GM19397 (cell line): ENCODE results near the gene THSD4.
"Not testable (repeated sequence)": the region's sequence is repeated elsewhere in the genome, so short reads cannot be mapped to it uniquely, and the experiment has no call there.

Experiments
- ATAC-seq: cut with Tn5 transposase; IDR thresholded peaks from one replicate; pipeline ENCODE4 v1.9.1; 2021; ENCODE audit warnings: mild to moderate bottlenecking, moderate library complexity; ENCODE audit not compliant: unreplicated experiment

The THSD4 gene

DNA sequence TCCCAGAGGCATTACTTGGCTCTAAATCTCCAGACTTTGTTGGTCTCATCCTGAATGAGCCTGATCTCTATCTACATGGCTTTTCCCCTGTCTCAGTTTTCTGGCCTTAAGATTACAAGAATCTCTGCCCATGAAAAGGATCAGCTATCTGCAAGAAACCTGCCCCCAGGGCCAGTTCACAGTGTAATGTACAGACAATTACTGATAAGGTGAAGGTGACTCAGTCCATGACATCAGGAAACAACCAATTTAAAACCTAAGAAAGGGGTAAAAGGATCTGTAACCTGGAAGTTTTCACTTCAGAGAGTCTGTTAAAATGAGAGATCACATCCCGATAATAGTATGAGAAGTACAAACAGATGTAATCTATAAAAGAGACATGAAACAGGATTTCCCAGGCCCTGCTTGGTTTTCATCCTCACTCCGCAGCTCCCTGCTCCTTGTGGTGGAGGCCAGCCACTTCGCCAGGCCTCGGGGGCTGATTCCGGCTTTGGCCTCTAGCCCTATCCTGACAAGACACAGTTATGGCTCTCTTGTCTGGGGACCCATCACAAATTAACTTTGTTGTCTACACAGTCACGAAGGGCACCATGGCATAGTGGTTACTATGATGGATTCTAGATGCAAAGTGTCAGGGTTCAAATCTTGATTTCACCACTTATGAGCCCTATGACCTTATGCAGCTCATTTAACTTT lies 136.9 kb downstream of the THSD4 start:
- ATAC-seq, result no peak

DNA sequence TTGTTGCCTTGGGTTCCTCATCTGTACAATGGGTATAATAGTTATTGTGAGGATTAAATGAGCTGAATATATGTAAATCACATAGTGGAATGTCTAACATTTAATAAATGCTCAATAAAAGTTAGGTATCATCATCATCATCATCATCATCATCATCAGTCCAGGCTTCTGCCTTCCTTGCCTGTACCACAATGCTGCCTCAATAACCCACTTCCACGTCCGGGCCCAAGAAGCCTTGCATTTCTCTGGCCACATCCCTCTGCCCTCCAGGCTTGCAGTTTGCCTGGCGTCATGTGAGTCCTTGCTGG lies 137.4 kb downstream of the THSD4 start:
- ATAC-seq, result no peak

DNA sequence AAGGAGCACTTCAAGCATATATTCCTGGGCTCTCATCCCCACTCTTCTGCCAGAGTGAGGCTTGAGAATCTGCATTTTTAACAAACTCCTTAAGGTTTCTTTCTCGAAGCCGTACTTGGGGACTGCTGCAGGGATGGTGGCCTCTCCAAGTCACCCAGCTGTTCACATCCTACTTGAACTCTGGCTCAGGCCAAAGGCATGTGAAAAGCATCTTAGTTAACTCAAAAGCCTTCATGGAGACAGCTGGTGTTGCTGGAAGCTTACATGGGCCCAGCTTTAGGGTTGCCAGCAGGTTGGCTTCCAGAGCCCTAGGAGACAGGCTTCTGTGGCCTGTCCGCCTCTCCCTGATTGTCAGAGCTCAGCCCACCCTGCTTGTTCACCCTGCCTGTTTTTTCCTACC lies 139.2 kb downstream of the THSD4 start:
- ATAC-seq, result no peak

DNA sequence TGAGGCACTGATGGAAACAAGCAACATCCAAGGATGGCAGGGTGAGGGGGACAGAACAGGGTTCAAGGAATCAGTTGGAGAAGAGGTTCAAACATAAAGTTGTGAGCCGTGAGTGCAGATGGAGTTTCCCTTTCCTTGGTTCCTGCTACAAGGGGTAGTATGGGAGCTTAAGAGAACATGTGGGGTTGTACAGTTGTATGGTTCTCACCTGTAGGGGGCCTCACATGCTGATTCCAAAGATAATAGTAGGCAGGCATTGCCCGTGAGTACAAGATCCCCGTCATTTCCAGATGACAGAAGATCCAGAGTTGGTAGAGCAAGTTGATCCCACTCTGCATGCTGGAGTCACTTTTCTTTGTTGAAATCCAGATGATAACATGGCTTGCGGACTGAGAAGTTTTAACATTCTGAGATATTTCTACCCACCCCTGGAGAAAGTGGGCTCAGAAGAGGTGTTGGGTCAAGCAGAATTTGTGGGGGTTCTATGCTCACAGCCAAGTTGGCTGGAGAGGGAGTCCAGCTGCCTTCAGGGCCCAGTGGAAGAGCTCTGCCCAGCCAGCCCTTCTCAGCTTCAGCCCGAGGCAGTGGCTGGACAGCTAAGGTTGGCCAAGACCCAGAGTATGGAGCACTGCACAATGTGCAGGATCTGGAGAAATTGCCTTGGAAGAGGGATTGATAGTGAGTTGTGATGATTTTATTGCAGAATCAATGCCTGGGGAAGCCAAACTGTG lies 141.8 kb downstream of the THSD4 start:
- ATAC-seq, result no peak

DNA sequence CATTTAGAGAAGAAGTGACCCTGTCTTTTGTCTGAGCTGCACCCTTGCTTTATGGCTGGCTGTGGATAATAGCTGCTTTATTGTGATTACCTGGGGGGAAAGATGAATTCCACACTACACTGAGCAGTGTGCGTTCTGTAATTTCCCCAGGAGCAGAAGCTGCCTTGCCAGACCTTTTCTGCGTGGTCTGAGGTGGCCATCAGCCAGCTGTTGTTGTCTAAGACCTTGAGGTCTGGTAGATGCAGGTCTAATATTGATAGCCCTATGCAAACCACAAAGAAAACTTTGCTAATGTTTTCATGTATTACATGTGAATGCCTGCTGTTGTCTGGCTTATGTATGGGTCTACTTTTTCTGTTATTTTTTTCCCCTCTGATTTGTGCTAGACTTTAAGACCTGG lies 144.6 kb downstream of the THSD4 start:
- ATAC-seq, result no peak

DNA sequence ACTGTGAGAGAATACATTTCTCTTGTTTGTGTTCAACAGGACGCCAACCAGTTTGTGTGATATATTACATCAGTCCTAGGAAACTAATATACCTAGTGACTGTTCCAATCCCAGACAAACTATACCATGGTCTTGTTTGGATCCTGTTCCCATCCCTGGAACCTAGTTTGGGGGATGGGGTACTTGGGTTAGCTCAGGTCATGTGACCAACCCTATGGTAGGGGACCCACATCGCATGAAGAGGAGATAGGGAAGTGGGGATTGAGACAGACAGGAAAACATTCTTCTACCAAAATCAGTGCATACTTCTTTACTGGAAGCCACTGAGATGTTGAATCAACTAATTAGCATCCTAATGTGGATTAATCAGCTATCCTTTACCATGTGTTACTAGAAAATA lies 146.1 kb downstream of the THSD4 start:
- no peak for ATAC-seq

DNA sequence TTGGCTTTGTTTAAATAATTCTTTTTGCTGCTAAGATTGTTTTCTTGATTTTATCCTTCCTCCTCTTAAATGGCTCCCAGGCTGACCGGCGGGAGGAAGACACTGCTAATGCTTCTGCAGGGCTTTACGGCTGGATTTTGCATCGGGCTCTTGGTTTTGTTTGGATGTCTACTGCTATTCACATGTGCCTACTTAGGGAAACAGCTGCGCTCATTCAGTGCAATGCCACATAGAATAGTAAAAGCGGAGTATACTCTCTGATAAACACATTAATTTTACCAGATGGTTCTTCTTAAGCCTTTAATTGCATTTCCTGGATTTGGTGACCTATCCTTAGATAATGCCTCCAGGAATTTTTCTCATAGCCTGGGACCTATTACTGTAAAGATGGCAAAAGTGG lies 146.6 kb downstream of the THSD4 start:
- ATAC-seq, result no peak

DNA sequence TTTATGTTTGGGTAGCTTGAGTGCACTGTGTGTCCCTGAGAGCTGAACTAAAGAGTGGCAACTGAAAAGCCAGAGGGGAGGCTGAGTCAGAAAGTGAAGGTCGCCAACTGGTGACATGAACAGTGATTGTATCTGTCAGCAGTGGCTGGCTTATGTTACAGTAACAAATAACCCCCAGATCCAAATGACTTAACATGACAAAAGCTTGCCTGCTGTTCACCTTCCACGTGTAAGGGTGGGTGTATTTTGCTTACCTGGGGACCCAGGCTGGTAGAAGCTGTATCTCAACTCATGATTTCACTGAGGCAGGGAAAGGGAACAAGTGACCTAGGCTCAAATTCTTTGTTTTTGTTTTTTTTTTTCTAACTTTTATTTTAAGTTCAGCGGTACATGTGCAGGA lies 147.3 kb downstream of the THSD4 start:
- ATAC-seq, result no peak

DNA sequence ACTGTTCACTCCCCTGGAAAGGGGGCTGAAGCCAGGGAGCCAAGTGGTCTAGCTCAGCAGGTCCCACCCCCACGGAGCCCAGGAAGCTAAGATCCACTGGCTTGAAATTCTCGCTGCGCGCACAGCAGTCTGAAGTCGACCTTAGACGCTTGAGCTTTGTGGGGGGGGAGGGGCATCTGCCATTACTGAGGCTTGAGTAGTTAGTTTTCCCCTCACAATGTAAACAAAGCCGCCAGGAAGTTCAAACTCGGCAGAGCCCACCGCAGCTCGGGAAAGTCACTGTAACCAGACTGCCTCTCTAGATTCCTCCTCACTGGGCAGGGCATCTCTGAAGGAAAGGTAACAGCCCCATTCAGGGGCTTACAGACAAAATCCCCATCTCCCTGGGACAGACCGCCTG lies 150.3 kb downstream of the THSD4 start:
- not testable (repeated sequence) for ATAC-seq

DNA sequence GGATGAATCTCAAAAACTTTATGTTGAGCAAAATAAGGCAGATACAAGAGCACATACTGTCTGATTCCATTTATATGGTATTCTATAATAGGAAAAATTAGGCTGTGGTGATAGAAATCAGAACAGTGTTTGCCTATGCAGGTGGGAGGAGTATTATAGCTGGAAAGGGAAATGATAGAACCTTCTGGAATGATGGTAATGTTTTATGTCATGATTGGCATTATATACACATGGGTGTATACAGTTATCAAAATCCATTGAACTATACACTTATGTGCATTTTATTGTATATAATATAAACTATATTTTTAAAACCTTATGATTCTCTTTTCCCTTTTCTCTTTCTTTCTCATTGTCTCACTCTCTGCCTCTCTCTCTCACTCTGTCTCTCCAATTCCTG lies 156.1 kb downstream of the THSD4 start:
- no peak for ATAC-seq

DNA sequence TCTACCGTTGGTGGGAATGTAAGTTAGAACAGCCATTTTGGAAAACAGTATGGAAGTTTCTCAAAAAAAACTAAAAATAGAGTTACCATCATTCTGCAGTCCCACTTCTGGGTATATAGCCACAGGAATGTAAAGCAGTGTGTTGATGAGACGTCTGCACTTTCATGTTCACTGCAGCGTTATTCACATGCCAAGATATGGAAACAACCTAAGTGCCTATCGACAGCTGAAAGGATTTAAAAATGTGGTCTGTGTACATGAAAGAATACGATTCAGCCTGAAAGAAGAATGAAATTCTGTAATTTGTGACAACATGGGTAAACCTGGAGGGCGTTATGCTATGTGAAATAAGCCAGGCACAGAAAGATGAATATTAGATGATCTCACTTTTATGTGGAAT lies 157.7 kb downstream of the THSD4 start:
- ATAC-seq, result no peak

DNA sequence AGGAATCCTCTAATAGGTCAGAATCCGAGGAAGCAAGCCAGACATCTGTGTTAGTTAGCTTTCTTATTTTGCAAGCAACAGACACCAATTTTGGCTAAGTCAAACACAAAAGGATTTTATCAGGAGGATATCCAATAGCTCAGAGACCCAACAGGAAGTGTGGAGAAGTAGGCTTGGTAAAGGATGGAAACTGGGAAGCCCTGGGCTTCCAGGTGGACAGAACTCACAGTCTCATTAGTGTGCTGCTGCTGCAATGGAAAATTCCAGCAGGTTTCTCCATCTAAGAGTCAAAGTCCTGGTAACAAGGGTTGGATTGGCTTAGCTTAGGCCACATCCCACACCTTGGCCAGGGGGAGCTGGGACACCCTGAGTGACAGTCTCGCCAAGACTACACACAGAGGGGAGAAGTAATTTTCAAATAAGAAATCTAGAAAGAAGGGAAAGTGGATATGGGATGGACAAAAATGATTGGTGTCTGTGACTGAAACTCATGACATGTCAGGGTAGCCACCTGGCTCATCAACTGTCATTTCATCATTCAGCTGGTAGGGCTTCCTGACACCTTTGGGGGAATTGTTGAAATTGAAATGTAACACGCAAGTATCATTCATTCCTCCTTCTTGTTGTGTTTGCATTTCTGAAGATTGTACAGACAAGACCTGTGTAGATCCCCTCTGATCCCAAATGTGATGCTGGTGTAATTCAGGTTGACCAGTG lies 158.6 kb downstream of the THSD4 start:
- ATAC-seq, result no peak

DNA sequence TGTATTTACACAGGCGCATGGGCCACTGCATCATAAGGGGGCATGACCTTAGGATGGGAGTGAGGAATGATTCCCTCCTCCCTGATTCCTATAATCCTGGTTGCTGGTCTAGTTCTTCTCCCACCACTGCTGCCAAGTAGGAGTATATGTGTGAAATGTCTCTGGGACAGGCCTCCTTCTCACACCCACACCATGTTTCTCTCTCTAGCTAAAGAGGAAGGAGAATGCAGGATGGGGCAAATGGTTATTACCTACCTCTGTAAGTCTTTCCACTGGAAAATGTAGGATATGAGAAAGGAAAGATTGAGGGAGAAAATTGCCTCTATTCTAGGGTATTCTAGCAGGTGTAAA lies 159.2 kb downstream of the THSD4 start:
- no peak for ATAC-seq

DNA sequence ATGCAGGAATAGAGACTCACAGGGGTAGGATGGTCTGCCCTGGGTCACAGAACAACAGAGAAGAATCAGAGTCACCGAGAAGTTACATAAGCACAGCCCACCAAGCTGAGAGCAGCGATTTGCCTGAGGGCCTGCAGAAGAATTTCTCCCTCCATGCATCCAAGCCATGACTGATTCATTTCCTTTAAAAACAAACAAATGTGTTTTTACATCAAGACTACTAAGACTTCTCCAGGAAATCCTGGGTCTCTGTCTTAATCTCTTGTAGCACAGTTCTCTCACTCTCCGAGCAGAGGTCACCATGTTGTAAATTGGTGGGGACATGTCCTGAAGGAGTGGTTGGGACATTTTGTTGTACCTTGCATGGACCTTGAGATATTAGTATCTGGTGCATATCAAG lies 159.8 kb downstream of the THSD4 start:
- ATAC-seq, result no peak

DNA sequence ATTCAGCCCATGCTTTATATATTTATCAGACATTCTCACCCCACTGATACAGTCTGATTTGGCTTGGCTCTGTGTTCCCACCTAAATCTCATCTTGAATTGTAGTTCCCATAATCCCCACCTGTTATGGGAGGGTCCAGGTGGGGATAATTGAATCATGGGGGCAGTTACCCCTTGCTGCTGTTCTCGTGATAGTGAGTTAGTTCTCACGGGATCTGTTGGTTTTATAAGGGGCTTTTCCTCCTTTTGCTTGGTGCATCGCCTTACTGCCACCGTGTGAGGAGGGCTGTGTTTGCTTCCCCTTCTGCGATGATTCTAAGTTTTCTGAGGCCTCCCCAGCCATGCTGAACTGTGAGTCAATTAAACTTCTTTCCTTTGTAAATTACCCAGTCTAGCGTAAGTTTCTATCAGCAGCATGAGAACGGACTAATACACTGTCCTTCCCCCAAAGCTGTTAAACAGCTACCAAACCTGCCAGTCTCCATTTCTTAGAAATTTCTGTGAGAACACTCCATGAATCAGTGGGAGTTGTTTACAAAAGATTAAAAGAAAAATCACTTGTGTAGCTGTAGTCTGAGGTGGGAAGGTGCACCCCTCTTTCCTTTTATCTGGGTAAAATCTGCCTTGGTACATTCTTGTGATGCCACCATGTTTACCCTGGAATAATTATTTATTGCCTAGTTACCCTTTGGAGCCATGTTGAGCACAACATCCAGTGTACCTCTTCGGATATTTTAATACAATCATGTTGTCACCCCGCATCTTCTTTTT lies 160.5 kb downstream of the THSD4 start:
- no peak for ATAC-seq

DNA sequence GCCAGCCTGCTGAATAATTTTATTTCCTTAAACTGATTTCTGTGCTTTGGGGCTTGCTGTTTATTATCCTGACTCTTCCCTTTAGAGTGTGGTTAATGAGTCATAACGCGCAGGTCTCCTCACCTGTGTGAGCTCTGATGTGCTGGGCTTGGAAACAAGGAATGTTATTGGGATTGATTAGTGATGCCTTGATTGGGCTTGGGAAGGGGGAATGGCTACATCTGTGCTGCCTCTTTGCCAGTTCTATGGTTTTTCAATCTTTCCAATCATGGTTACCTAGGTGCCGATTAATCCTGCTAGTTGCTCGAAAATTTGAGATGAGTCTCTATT lies 161.0 kb downstream of the THSD4 start:
- ATAC-seq, result no peak

DNA sequence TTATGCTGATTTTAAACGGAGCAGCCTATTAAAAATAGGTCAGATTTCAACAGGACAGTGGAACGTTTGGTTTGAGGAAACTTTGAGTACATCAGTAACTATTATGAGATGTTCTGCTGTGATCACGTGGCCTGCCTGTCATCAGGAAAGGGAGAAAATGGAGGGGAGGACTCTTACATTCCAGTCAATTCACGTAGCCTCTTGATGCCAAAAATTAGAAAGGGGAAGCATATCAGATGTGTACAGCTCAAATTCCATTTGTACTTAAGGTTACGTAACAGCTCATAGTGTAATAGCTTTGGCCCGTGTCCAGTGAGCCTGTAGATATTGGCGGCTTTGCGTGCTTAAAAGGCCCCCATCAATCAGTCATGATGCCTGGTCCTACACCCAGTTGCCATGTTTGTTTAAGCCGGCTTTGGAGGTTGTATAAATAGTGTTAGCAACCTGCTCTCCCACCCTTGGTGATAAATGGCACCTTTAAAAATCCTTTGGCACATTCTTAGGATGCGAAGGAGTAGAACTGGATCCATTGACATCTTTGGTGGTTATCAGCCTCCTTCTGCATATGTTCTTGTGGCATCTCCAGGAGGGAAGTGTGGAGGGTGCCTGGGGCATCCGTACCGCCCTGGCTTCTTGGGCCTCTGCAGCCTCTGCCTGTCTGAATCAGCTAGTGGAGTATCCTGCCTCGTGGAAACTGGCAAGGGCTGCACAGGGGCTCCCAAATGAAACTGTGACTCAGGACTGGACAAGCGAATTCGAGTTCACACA lies 163.9 kb downstream of the THSD4 start:
- ATAC-seq, result no peak

DNA sequence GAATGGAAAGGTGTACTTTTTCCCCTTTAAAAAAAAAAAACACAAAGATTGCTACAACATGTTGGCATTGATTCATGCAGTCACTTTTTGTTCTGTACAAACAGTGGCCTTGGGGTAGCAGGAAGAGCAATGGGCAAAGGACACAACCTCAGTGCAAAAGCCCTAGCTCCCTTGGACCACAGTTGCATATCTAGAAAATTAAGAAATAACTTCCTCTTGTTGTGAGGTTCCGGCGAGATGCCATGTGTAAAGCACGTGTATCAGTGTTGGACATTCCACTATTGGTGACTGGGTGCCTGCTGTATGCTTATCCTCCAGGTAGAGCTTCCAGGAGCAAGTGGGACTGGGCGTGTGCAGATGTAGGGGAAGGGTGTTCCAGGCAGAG lies 164.5 kb downstream of the THSD4 start:
- no peak for ATAC-seq

DNA sequence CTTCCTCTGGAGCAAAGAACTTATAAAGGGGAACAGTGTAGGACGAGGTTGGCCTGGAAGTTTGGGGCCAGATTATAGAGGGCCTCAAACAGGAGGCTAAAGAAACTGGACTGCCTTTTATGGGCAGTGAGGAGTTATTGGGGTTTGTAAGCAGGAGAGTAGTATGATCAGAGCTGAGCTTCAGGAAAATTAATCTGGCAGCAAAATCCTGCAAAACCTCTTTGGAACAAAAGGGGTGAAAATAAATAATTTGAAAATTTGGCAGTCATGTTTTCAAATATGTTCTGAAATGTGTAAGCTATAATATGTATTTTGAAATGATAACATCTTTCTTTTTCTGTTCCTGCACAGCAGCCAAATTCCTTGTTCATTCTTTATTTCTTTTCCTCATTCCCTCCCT lies 164.9 kb downstream of the THSD4 start:
- no peak for ATAC-seq

DNA sequence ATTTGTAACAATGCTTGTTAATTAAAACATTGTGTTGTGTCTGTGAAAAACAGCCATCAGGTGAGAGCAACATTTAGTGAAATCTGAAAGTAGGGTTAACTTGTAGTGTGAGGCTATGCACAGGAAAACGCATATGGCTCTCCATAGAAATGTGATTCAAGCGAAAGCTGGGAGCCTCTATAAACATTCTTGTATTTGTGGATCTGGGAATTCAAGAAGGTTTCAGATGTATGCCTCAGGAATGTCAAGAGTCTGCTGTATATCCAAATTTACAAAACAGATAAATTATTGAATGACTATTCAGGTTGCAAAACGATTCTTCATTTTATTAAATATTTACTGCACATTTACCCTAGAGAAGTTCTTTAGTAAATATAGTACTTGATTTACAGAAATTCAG lies 166.0 kb downstream of the THSD4 start:
- no peak for ATAC-seq

DNA sequence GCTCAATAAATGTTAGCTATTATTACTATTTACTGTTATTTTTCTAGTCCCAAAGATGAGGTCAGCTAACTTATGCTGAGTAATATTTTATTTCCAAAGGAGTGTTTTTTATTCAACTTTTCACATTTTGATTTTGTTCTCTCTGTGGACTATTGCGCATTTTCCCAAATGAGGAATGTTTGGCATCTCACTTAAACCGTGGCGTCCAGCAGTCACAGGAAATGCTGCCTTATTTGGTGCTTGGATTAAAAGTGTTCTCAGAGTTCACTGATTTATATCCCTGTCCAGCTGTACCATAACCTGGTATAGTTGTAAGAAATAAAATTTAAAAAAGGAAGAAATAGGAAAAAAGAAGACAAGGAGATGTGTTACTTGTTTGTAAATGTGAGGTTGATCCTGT lies 166.8 kb downstream of the THSD4 start:
- no peak for ATAC-seq
